ENCODE data around the gene KCNQ5. TPM values are rescaled to one million over a fixed set of nuclear protein-coding genes. Genes with fewer than 3 reads are reported as not detected.

Gene KCNQ5
- total RNA-seq, 1 donor from 2014 or later, result 1.5 TPM

- H3K27ac Mint-ChIP-seq (ENCODE audit: unreplicated experiment), result no peak overlapping the region
- no peak for DNase-seq
- no peaks in the 10 kb centered on the region for H3K9me3 Mint-ChIP-seq (ENCODE audit: unreplicated experiment)
- TF ChIP-seq CTCF (IDR thresholded peaks at IDR 0.05; ENCODE audit: partially characterized antibody, unreplicated experiment), result no peak
- no peak overlapping the region for H3K4me3 Mint-ChIP-seq (ENCODE audit: unreplicated experiment)
- no peaks in the 10 kb centered on the region for H3K4me1 Mint-ChIP-seq (ENCODE audit: low read depth, unreplicated experiment)
- no peaks in the 10 kb centered on the region for H3K36me3 Mint-ChIP-seq (ENCODE audit: unreplicated experiment)
- no peaks in the 10 kb centered on the region for H3K27me3 Mint-ChIP-seq (ENCODE audit: unreplicated experiment)
These were observed 324.9 kb downstream of the KCNQ5 start for GRCh38 chr6:72946774-72947173.

- H3K4me3 Mint-ChIP-seq (ENCODE audit: unreplicated experiment), result no peak overlapping the region
- TF ChIP-seq CTCF (IDR thresholded peaks at IDR 0.05; ENCODE audit: partially characterized antibody, unreplicated experiment), result no peak
- H3K9me3 Mint-ChIP-seq (ENCODE audit: unreplicated experiment), result no peaks in the 10 kb centered on the region
- no peaks in the 10 kb centered on the region for H3K4me1 Mint-ChIP-seq (ENCODE audit: low read depth, unreplicated experiment)
- no peaks in the 10 kb centered on the region for H3K36me3 Mint-ChIP-seq (ENCODE audit: unreplicated experiment)
- H3K27me3 Mint-ChIP-seq (ENCODE audit: unreplicated experiment), result no peaks in the 10 kb centered on the region
- H3K27ac Mint-ChIP-seq (ENCODE audit: unreplicated experiment), result no peak overlapping the region
- DNase-seq, result no peak
These were observed 325.7 kb downstream of the KCNQ5 start for GRCh38 chr6:72947534-72947933.

- TF ChIP-seq CTCF (IDR thresholded peaks at IDR 0.05; ENCODE audit: partially characterized antibody, unreplicated experiment), result no peak
- H3K27ac Mint-ChIP-seq (ENCODE audit: unreplicated experiment), result no peak overlapping the region
- H3K27me3 Mint-ChIP-seq (ENCODE audit: unreplicated experiment), result no peaks in the 10 kb centered on the region
These were observed 326.3 kb downstream of the KCNQ5 start for GRCh38 chr6:72948153-72948552.

GRCh38 chr6:72950114-72950860, 328.4 kb downstream of the KCNQ5 start:
- Mint-ChIP-seq H3K36me3 (ENCODE audit: unreplicated experiment) (no peaks in the 10 kb centered on the region), H3K27ac (ENCODE audit: unreplicated experiment) (no peak overlapping the region), H3K4me1 (ENCODE audit: low read depth, unreplicated experiment) (no peaks in the 10 kb centered on the region), H3K27me3 (ENCODE audit: unreplicated experiment) (no peaks in the 10 kb centered on the region), H3K9me3 (ENCODE audit: unreplicated experiment) (no peaks in the 10 kb centered on the region), H3K4me3 (ENCODE audit: unreplicated experiment) (no peak overlapping the region)
- DNase-seq, result no peak
- TF ChIP-seq CTCF (IDR thresholded peaks at IDR 0.05; ENCODE audit: partially characterized antibody, unreplicated experiment), result no peak

More at GRCh38 chr6:72948153-72948552, 326.3 kb downstream of the KCNQ5 start:
- no peaks in the 10 kb centered on the region for H3K9me3 Mint-ChIP-seq (ENCODE audit: unreplicated experiment)
- no peaks in the 10 kb centered on the region for H3K36me3 Mint-ChIP-seq (ENCODE audit: unreplicated experiment)
- DNase-seq, result no peak
- H3K4me1 Mint-ChIP-seq (ENCODE audit: low read depth, unreplicated experiment), result no peaks in the 10 kb centered on the region
- no peak overlapping the region for H3K4me3 Mint-ChIP-seq (ENCODE audit: unreplicated experiment)

- no peaks in the 10 kb centered on the region for H3K4me1 Mint-ChIP-seq (ENCODE audit: low read depth, unreplicated experiment)
- no peaks in the 10 kb centered on the region for H3K36me3 Mint-ChIP-seq (ENCODE audit: unreplicated experiment)
- no peak for DNase-seq
- H3K9me3 Mint-ChIP-seq (ENCODE audit: unreplicated experiment), result no peaks in the 10 kb centered on the region
- no peak overlapping the region for H3K27ac Mint-ChIP-seq (ENCODE audit: unreplicated experiment)
- H3K27me3 Mint-ChIP-seq (ENCODE audit: unreplicated experiment), result no peaks in the 10 kb centered on the region
- no peak for TF ChIP-seq CTCF (IDR thresholded peaks at IDR 0.05; ENCODE audit: partially characterized antibody, unreplicated experiment)
- no peak overlapping the region for H3K4me3 Mint-ChIP-seq (ENCODE audit: unreplicated experiment)
These were observed 331.2 kb downstream of the KCNQ5 start for GRCh38 chr6:72952808-72953630.
